AG20443 (cell line): ENCODE results near the gene FLOT2.
"Not testable (repeated sequence)": the region's sequence is repeated elsewhere in the genome, so short reads cannot be mapped to it uniquely, and the experiment has no call there.

Experiments
- DNase-seq: peaks from one replicate; pipeline ENCODE4 v3.0.0; 2012; ENCODE audit warnings: low spot score, mixed read lengths

Gene FLOT2

GRCh38 chr17:28842282-28843012 is 55.1 kb downstream of the FLOT2 start, which contains the start of gene FAM222B:
TSS of gene FAM222B (minus strand) at chr17:28842790. CDS start at chr17:28766667, 76,123 bp downstream.
- peak; percentile 100 for DNase-seq

DNA sequence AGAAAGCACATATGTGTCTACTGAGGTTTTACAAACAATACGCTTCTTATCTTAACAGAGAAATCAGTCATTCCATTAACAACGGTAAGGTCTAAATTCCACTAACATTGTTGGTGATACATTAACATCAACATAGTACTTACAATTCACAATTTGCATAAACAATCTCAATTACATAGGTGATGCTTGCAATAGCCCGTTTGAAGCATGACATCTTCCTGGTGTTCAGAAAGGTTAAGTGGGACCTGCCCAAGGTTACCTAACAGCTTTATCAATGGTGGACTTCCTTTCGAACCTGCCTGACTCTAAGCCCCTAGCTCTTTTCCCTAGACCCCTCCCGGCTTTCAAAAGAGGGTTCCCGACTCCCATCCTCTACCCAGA is 55.6 kb downstream of the FLOT2 start:
- DNase-seq, result no peak

DNA sequence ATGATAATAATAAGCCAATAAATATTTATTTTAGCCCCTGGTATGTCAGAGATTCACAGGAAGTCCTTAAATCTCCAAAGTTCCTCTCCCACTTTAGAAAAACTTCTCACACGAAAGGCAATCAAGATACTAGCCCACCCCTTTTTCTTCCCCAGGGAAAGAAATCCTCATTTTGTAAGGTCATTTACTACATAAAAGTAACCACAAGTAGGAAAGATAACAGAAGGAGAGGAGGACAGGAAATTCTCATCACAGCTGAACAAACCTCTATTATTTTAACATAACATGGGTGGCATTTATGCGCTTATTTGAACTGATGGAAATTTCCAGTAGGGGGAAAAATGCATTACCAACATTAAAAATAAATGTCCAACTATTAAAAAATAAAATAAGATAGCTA is 58.3 kb downstream of the FLOT2 start:
- no peak for DNase-seq

DNA sequence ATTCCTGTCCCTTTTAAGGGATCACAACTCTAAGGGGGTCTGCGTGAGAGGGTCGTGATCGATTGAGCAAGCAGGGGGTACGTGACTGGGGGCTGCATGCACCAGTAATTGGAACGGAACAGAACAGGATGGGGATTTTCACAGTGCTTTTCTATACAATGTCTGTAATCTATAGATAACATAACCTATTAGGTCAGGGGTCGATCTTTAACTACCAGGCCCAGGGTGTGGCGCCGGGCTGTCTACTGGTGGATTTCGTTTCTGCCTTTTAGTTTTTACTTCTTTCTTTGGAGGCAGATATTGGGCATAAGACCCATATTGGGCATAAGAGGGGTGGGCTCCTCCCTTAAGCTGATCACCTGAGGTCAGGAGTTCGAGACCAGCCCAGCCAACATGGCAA is 61.0 kb downstream of the FLOT2 start:
- not testable (repeated sequence) for DNase-seq

- DNase-seq, result no peak
Observed at GRCh38 chr17:28834420-28834819, 63.1 kb downstream of the FLOT2 start.
